Peyer's patch (tissue), 4 donors: ENCODE measurements around the gene SHISA4. TPM values are rescaled to one million over a fixed set of nuclear protein-coding genes. Genes with fewer than 3 reads are reported as not detected.

Experiments used
- DNase-seq, 3 donors: peaks; one replicate each; pipeline ENCODE4 v3.0.0-alpha.2; 2017 to 2019
- H3K27ac ChIP-seq, 4 donors: fragments of 200-600 bp; sonication (generic); one replicate each; pipeline ENCODE4 v1.5.1; 2016 to 2019
- H3K27me3 ChIP-seq, 2 donors: fragments of 200-600 bp; sonication (generic); one replicate each; pipeline ENCODE4 v1.5.1; 2019
- H3K36me3 ChIP-seq, 3 donors: fragments of 200-600 bp; sonication (generic); one replicate each; pipeline ENCODE4 v1.5.1; 2016 to 2019
- H3K4me1 ChIP-seq, 4 donors: fragments of 200-600 bp; sonication (generic); one replicate each; pipeline ENCODE4 v1.5.1; 2016 to 2019
- H3K4me3 ChIP-seq, 4 donors: fragments of 200-600 bp; sonication (generic); 1 replicate in 3 of 4; 2 replicates in 1 of 4; pipeline ENCODE4 v1.5.1; 2016 to 2019; ENCODE audit warnings: mild to moderate bottlenecking in 1 of 4
- H3K9me3 ChIP-seq, 4 donors: fragments of 200-600 bp; sonication (generic); one replicate each; pipeline ENCODE4 v1.5.1; 2016 to 2019; ENCODE audit warnings: mild to moderate bottlenecking in 1 of 4
- POLR2A ChIP-seq, 2 donors: fragments of 450-650 bp; IDR thresholded peaks; one replicate each; pipeline ENCODE4 v1.5.1; 2017; ENCODE audit warnings: antibody characterized with exemption in 2 of 2, mild to moderate bottlenecking in 2 of 2, moderate library complexity in 2 of 2
- total RNA-seq, 4 donors: library from RNA; depleted of rRNA; stranded (reverse); fragments of >200 nt; gene quantifications; one replicate each; pipeline ENCODE4 v1.1.0, GENCODE V29; 2016
- TF ChIP-seq, protein P1 (sequence below), 6 experiments: fragments of 450-650 bp in 4 of 6; fragments of 200-600 bp in 2 of 6; sonication (generic) in 1 of 6; IDR thresholded peaks; one replicate each; pipeline ENCODE4 v1.5.1; 2017 to 2019; ENCODE audit warnings: antibody characterized with exemption in 6 of 6, mild to moderate bottlenecking in 3 of 6, moderate library complexity in 1 of 6

Gene SHISA4
- total RNA-seq, 4 donors from 2014 or later, result 2.9 to 10.7 (median 4.8) TPM

DNA sequence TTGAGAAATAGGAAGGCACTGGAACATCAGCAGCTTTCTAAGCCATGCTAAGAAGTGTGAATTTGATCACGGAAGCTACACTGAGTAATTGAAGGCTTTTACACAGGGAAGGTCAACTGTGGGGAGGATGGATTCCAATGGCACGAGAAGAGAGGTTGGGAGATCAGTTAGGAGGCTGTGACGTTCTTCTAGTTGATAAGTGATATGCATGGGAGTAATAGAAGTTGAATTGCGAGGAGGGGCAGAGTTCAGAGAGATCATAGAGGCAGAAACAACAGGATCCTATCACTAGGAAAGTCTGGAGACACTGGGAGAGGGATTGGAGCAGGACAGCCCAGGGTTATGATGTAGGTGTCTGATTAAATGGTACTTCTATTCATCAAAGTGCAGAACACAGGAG is 41.4 kb downstream of the SHISA4 start:
- no peaks in the 10 kb centered on the region for H3K9me3 ChIP-seq
- no peaks in the 10 kb centered on the region for H3K36me3 ChIP-seq
- peaks cover 0 to 4% (median 0%) of the 10 kb centered on the region in 4 donors for H3K4me1 ChIP-seq
- no peak for TF ChIP-seq POLR2A (IDR thresholded peaks at IDR 0.05)
- TF ChIP-seq, protein P1, sequence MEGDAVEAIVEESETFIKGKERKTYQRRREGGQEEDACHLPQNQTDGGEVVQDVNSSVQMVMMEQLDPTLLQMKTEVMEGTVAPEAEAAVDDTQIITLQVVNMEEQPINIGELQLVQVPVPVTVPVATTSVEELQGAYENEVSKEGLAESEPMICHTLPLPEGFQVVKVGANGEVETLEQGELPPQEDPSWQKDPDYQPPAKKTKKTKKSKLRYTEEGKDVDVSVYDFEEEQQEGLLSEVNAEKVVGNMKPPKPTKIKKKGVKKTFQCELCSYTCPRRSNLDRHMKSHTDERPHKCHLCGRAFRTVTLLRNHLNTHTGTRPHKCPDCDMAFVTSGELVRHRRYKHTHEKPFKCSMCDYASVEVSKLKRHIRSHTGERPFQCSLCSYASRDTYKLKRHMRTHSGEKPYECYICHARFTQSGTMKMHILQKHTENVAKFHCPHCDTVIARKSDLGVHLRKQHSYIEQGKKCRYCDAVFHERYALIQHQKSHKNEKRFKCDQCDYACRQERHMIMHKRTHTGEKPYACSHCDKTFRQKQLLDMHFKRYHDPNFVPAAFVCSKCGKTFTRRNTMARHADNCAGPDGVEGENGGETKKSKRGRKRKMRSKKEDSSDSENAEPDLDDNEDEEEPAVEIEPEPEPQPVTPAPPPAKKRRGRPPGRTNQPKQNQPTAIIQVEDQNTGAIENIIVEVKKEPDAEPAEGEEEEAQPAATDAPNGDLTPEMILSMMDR (IDR thresholded peaks at IDR 0.05), result no peak
- no peaks in the 10 kb centered on the region for H3K27me3 ChIP-seq
- no peak overlapping the region for H3K27ac ChIP-seq
- no peak for DNase-seq
- H3K4me3 ChIP-seq, result no peak overlapping the region

DNA sequence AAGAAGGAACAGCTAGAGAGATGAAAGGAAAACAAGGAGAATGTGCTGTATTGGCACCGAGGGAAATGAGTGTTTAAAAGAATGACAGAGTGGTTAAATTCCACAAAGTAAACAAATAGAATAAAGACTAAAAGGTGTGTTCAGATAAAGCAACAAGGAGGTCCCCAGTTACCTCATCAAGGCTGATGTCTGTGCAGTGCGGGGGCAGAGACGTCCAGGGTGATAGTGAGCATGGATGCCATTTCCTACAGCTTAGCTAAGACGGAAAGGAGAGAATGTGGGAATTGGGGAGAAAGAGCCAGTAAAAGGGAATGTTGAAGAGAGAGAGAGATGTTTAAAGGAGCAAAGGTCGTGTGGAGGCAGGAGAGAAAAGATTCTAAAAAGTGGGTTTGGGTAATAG is 42.1 kb downstream of the SHISA4 start:
- Histone ChIP-seq H3K27me3 (no peaks in the 10 kb centered on the region), H3K4me1 (peaks cover 0 to 4% (median 0%) of the 10 kb centered on the region in 4 donors), H3K4me3 (no peak overlapping the region), H3K36me3 (no peaks in the 10 kb centered on the region), H3K27ac (no peak overlapping the region), H3K9me3 (no peaks in the 10 kb centered on the region)
- DNase-seq, result no peak
- TF ChIP-seq, protein P1 (IDR thresholded peaks at IDR 0.05), result no peak
- TF ChIP-seq POLR2A (IDR thresholded peaks at IDR 0.05), result no peak

DNA sequence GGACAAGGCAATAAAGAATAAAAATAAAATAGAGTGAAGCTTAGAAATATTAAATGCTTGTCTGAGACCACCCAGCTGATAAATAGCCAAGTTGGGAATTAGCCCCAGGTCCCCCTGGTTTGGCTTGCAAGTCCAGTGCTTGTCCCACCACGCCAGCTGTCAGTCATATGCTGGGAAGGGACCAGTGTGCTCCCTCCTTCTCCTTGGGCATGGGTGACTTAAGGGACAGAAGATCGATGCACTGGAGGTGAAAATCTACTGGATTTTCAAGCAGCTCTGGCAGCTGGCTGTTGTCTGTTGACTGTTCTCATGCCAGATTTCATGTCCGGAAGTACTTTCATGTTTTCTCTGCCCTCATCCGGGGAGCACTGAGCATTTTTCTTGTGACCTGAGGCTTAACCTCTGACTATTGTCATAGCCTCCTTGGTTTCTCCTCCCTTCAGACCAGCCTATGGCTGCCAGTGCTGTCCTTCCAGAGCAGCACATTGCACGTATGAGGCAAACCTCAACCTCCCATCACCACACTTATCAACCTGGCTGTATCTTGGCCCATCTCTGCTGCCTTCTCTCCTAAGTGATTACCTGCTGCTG is 45.2 kb downstream of the SHISA4 start:
- no peak for DNase-seq
- TF ChIP-seq POLR2A (IDR thresholded peaks at IDR 0.05), result no peak
- TF ChIP-seq, protein P1 (IDR thresholded peaks at IDR 0.05), result no peak
- H3K36me3 ChIP-seq, result no peaks in the 10 kb centered on the region
- H3K27ac ChIP-seq, result peak overlapping the region in 1 of 4 donors; percentile 45
- no peaks in the 10 kb centered on the region for H3K27me3 ChIP-seq
- H3K4me1 ChIP-seq, result no peaks in the 10 kb centered on the region
- no peak overlapping the region for H3K4me3 ChIP-seq
- H3K9me3 ChIP-seq, result no peaks in the 10 kb centered on the region

DNA sequence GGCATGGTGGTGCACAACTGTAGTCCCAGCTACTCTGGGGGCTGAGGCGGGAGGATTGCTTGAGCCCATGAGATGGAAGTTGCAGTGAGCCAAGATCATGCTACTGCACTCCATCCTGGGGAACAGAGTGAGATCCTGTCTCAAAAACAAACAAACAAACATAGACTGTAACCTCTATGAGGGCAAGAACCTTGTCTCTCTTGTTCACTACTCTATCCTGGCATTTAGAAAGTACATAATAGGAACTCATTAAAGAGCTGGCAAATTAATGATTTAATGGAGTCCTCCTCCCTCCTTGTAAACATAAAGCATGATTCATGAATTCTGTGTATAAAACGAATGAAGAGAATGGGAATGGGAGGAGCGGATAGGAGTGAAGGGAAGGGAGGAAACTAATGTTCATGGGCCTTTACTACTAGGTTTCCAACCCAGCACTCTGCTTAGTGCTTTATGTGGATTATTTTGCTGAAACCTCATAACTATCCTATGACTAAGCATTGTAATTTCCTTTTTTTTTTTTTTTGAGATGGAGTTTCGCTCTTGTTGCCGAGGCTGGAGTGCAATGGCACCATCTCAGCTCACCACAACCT is 49.0 kb downstream of the SHISA4 start:
- H3K27me3 ChIP-seq, result no peaks in the 10 kb centered on the region
- no peak overlapping the region for H3K4me3 ChIP-seq
- no peaks in the 10 kb centered on the region for H3K9me3 ChIP-seq
- H3K36me3 ChIP-seq, result no peaks in the 10 kb centered on the region
- no peak for TF ChIP-seq POLR2A (IDR thresholded peaks at IDR 0.05)
- TF ChIP-seq, protein P1 (IDR thresholded peaks at IDR 0.05), result no peak
- H3K27ac ChIP-seq, result peak overlapping the region in 3 of 4 donors; percentile 31 to 81 (median 50)
- no peaks in the 10 kb centered on the region for H3K4me1 ChIP-seq
- no peak for DNase-seq

DNA sequence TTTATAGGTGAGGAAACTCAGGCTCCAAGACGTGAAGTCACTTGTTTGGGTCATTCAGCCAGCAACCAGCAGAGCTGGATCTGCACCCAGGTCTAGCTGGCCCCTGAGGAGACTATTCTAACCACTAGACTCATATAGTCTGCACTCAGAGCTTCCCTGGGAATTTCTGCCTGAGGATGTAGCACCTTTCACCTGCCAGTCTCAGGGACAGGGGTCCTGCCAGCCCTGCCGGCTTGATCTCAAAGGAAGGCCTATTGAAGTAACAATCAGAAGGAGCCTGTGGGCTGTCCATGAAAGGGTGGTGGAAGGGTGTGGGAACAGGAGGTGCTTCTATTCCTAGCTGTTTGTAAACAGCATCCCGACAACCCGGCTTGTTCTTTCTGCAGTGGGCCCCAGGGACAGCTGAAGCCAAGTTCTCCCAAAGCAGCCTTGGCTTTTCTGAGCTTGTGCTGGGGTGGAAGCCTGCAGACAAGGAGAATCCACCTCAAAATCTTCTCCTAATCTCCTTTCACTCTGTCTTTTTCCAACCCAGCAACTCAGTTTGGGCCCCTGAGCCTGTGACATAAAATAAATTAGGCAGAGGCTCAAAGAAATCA is 49.8 kb downstream of the SHISA4 start:
- no peaks in the 10 kb centered on the region for H3K36me3 ChIP-seq
- no peaks in the 10 kb centered on the region for H3K4me1 ChIP-seq
- peak overlapping the region in 3 of 4 donors; percentile 31 to 81 (median 50) for H3K27ac ChIP-seq
- DNase-seq, result no peak
- no peak for TF ChIP-seq POLR2A (IDR thresholded peaks at IDR 0.05)
- TF ChIP-seq, protein P1 (IDR thresholded peaks at IDR 0.05), result no peak
- H3K4me3 ChIP-seq, result no peak overlapping the region
- no peaks in the 10 kb centered on the region for H3K27me3 ChIP-seq
- H3K9me3 ChIP-seq, result no peaks in the 10 kb centered on the region
